Liver (tissue), 9 donors: ENCODE results near the gene FGR. TPM values are rescaled to one million over a fixed set of nuclear protein-coding genes. Genes with fewer than 3 reads are reported as not detected.
A peak's percentile ranks its signal among the peaks of the same experiment; 100 is the strongest.

Source experiments
- DNase-seq: peaks from one replicate; pipeline ENCODE4 v3.0.0-alpha.2; 2017; ENCODE audit warnings: low spot score
- H3K27ac ChIP-seq, 2 donors: one replicate each; pipeline ENCODE4 v1.7.0; 2013; ENCODE audit warnings: inconsistent platforms in 2 of 2, low read length in 2 of 2, control low read depth in 1 of 2, low read depth in 1 of 2, mild to moderate bottlenecking in 1 of 2
- H3K27me3 ChIP-seq, 4 donors: one replicate each; pipeline versions ENCODE4 v1.6.1 to v1.7.0; 2013; ENCODE audit warnings: low read length in 3 of 4, inconsistent platforms in 1 of 4, mild to moderate bottlenecking in 1 of 4, moderate library complexity in 1 of 4; ENCODE audit not compliant: control insufficient read depth in 4 of 4, insufficient read depth in 4 of 4
- H3K36me3 ChIP-seq, 4 donors: one replicate each; pipeline versions ENCODE4 v1.6.1 to v1.7.0; 2013; ENCODE audit warnings: low read length in 3 of 4, mild to moderate bottlenecking in 3 of 4, low read depth in 1 of 4, moderate library complexity in 1 of 4; ENCODE audit not compliant: control insufficient read depth in 4 of 4, insufficient read depth in 3 of 4
- H3K4me1 ChIP-seq, 4 donors: one replicate each; pipeline versions ENCODE4 v1.6.1 to v1.7.0; 2013; ENCODE audit warnings: low read length in 3 of 4, mild to moderate bottlenecking in 3 of 4, moderate library complexity in 1 of 4; ENCODE audit not compliant: control insufficient read depth in 4 of 4, insufficient read depth in 4 of 4
- H3K4me3 ChIP-seq, 3 donors: one replicate each; pipeline versions ENCODE4 v1.6.1 to v1.7.0; 2013; ENCODE audit warnings: low read length in 3 of 3, control low read depth in 1 of 3, low read depth in 1 of 3, mild to moderate bottlenecking in 1 of 3
- H3K9ac ChIP-seq, 2 donors: one replicate each; pipeline ENCODE4 v1.7.0; 2013; ENCODE audit warnings: low read length in 2 of 2, mild to moderate bottlenecking in 2 of 2, moderate library complexity in 2 of 2, control low read depth in 1 of 2, low read depth in 1 of 2
- H3K9me3 ChIP-seq, 4 donors: one replicate each; pipeline versions ENCODE4 v1.6.1 to v1.7.0; 2013; ENCODE audit warnings: low read length in 3 of 4; ENCODE audit not compliant: control insufficient read depth in 4 of 4
- EGR1 ChIP-seq, 2 donors: IDR thresholded peaks; 2 replicates each; pipeline ENCODE4 v1.6.1; 2016 to 2018; ENCODE audit warnings: antibody characterized with exemption in 2 of 2, low read depth in 2 of 2
- FOXA1 ChIP-seq: IDR thresholded peaks from 2 replicates; pipeline ENCODE4 v1.6.1; 2016; ENCODE audit warnings: antibody characterized with exemption
- FOXA2 ChIP-seq: IDR thresholded peaks from 2 replicates; pipeline ENCODE4 v1.6.1; 2016; ENCODE audit warnings: antibody characterized with exemption
- GABPA ChIP-seq, 2 donors: IDR thresholded peaks in 1 of 2; conservative IDR thresholded peaks in 1 of 2; 2 replicates each; pipeline ENCODE4 v1.6.1; 2016; ENCODE audit warnings: antibody characterized with exemption in 2 of 2, mild to moderate bottlenecking in 1 of 2, moderate library complexity in 1 of 2
- HNF4A ChIP-seq, 2 donors: conservative IDR thresholded peaks; 2 replicates each; pipeline ENCODE4 v1.6.1; 2016; ENCODE audit warnings: antibody characterized with exemption in 2 of 2, mild to moderate bottlenecking in 2 of 2
- HNF4G ChIP-seq: IDR thresholded peaks from 2 replicates; pipeline ENCODE4 v1.6.1; 2016; ENCODE audit warnings: antibody characterized with exemption
- JUND ChIP-seq, 2 donors: IDR thresholded peaks; 2 replicates each; pipeline ENCODE4 v1.6.1; 2016; ENCODE audit warnings: antibody characterized with exemption in 2 of 2
- NR2F2 ChIP-seq: IDR thresholded peaks from 2 replicates; pipeline ENCODE4 v1.6.1; 2016; ENCODE audit warnings: antibody characterized with exemption
- RAD21 ChIP-seq, 2 donors: IDR thresholded peaks; 2 replicates each; pipeline ENCODE4 v1.6.1; 2016; ENCODE audit warnings: antibody characterized with exemption in 2 of 2, mild to moderate bottlenecking in 2 of 2
- SP1 ChIP-seq: IDR thresholded peaks from 2 replicates; pipeline ENCODE4 v1.6.1; 2018; ENCODE audit warnings: antibody characterized with exemption, mild to moderate bottlenecking
- TAF1 ChIP-seq: conservative IDR thresholded peaks from 2 replicates; pipeline ENCODE4 v1.6.1; 2016; ENCODE audit warnings: antibody characterized with exemption, mild to moderate bottlenecking
- YY1 ChIP-seq: IDR thresholded peaks from 2 replicates; pipeline ENCODE4 v1.6.1; 2016; ENCODE audit warnings: antibody characterized with exemption, mild to moderate bottlenecking
- WGBS: extraction: QIAGEN DNeasy Blood & Tissue Kit; methylation state at CpG from one replicate; pipeline ENCODE4 v1.1.7; 2013; 5-methylcytosine and 5-hydroxymethylcytosine counted together
- polyA plus RNA-seq, 2 donors: library from polyadenylated mRNA; stranded (reverse) in 1 of 2; unstranded in 1 of 2; fragments of 200-250 nt in 1 of 2; fragments of >200 nt in 1 of 2; fragmentation: Nextera tagmentation in 1 of 2; extraction: Ambion mirVana in 1 of 2; gene quantifications; one replicate each; pipeline versions ENCODE4 v1.2.1 to v1.2.3, GENCODE V29; 2013 to 2015
- total RNA-seq, 2 donors: library from RNA; depleted of rRNA; stranded (reverse); fragments of >200 nt; gene quantifications; one replicate each; pipeline ENCODE4 v1.2.3, GENCODE V29; 2014
- TF ChIP-seq, protein P1 (sequence below): IDR thresholded peaks from 2 replicates; pipeline ENCODE4 v1.6.1; 2016; ENCODE audit warnings: antibody characterized with exemption
- TF ChIP-seq, protein P2 (sequence below): IDR thresholded peaks from 2 replicates; pipeline ENCODE4 v1.6.1; 2016; ENCODE audit warnings: antibody characterized with exemption, mild to moderate bottlenecking
- TF ChIP-seq, protein P3 (sequence below): IDR thresholded peaks from 2 replicates; pipeline ENCODE4 v1.6.1; 2016; ENCODE audit warnings: antibody characterized with exemption
- TF ChIP-seq, protein P4 (sequence below): IDR thresholded peaks from 2 replicates; pipeline ENCODE4 v1.6.1; 2016; ENCODE audit warnings: antibody characterized with exemption
- TF ChIP-seq, protein P5 (sequence below): fragments of 150-350 bp; IDR thresholded peaks from 2 replicates; pipeline ENCODE4 v1.5.1; 2017; ENCODE audit warnings: improper control_type of control experiment, low read depth, low read length; ENCODE audit not compliant: missing input control
- donor health status: healthy.
- donor health status: healthy.
- donor health status: healthy.
- donor health status: healthy.
- donor health status: healthy.

FGR gene
- total and polyA plus RNA-seq, 4 donors, result 2.8 to 20.2 (median 6.2) TPM

DNA sequence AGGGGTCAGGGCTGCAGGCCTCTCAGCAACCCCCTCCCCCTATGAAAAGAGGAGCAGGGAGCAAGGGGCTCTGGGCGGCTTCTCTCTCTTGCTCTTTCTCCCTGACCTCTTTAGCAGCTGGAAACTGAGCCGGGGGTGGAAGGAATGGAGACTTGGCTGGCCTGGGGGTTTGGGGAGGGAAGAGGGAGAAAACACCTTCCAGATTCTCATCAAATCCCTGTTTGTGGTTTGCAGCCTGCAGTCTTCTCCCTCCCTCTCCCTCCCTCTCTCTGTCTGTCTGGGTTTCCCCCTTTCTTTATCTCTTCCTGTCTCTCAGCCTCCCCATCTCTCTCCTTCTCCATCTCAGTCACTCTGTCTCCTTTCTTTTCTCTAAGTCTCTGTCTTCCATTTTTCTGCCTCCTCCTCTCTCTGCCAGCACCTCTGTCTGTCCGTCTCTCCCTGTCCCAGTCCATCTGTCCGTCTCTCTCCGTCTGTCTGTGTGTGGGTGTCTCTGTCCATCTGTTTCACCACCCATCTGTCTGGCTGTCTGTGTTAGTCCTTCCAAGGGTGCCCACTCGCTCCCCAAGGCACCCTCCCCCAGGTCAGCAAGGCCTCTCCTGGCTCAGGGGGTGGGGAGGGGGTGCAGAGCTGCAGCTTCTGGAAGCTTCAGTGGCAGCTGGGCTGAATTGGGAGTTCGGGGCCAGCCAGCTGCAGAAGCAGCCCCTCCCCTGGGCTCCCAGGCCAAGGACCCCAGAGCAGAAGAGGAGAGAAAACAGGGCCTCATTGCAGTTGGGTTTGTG lies 37.3 kb downstream of the FGR start:
- peak overlapping the region in 1 of 2 donors; percentile 25 for H3K27ac ChIP-seq
- no peaks in the 10 kb centered on the region for H3K9me3 ChIP-seq
- TF ChIP-seq, protein P1, sequence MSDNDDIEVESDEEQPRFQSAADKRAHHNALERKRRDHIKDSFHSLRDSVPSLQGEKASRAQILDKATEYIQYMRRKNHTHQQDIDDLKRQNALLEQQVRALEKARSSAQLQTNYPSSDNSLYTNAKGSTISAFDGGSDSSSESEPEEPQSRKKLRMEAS, result no peak
- TF ChIP-seq SP1 (no peak), HNF4A (conservative IDR thresholded peaks at IDR 0.05) (no peak), NR2F2 (no peak)
- TF ChIP-seq, protein P2, sequence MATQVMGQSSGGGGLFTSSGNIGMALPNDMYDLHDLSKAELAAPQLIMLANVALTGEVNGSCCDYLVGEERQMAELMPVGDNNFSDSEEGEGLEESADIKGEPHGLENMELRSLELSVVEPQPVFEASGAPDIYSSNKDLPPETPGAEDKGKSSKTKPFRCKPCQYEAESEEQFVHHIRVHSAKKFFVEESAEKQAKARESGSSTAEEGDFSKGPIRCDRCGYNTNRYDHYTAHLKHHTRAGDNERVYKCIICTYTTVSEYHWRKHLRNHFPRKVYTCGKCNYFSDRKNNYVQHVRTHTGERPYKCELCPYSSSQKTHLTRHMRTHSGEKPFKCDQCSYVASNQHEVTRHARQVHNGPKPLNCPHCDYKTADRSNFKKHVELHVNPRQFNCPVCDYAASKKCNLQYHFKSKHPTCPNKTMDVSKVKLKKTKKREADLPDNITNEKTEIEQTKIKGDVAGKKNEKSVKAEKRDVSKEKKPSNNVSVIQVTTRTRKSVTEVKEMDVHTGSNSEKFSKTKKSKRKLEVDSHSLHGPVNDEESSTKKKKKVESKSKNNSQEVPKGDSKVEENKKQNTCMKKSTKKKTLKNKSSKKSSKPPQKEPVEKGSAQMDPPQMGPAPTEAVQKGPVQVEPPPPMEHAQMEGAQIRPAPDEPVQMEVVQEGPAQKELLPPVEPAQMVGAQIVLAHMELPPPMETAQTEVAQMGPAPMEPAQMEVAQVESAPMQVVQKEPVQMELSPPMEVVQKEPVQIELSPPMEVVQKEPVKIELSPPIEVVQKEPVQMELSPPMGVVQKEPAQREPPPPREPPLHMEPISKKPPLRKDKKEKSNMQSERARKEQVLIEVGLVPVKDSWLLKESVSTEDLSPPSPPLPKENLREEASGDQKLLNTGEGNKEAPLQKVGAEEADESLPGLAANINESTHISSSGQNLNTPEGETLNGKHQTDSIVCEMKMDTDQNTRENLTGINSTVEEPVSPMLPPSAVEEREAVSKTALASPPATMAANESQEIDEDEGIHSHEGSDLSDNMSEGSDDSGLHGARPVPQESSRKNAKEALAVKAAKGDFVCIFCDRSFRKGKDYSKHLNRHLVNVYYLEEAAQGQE, result no peak
- TF ChIP-seq, protein P3, sequence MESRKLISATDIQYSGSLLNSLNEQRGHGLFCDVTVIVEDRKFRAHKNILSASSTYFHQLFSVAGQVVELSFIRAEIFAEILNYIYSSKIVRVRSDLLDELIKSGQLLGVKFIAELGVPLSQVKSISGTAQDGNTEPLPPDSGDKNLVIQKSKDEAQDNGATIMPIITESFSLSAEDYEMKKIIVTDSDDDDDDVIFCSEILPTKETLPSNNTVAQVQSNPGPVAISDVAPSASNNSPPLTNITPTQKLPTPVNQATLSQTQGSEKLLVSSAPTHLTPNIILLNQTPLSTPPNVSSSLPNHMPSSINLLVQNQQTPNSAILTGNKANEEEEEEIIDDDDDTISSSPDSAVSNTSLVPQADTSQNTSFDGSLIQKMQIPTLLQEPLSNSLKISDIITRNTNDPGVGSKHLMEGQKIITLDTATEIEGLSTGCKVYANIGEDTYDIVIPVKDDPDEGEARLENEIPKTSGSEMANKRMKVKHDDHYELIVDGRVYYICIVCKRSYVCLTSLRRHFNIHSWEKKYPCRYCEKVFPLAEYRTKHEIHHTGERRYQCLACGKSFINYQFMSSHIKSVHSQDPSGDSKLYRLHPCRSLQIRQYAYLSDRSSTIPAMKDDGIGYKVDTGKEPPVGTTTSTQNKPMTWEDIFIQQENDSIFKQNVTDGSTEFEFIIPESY, result no peak
- no peaks in the 10 kb centered on the region for H3K27me3 ChIP-seq
- DNase-seq, result no peak
- WGBS, result 83% methylated on average over 7 of the region's 7 CpGs
- no peak overlapping the region for H3K9ac ChIP-seq
- no peak overlapping the region for H3K4me3 ChIP-seq
- peaks cover 12 to 61% (median 25%) of the 10 kb centered on the region in 4 donors for H3K4me1 ChIP-seq
- H3K36me3 ChIP-seq, result peaks cover 0 to 2% (median 0%) of the 10 kb centered on the region in 4 donors

DNA sequence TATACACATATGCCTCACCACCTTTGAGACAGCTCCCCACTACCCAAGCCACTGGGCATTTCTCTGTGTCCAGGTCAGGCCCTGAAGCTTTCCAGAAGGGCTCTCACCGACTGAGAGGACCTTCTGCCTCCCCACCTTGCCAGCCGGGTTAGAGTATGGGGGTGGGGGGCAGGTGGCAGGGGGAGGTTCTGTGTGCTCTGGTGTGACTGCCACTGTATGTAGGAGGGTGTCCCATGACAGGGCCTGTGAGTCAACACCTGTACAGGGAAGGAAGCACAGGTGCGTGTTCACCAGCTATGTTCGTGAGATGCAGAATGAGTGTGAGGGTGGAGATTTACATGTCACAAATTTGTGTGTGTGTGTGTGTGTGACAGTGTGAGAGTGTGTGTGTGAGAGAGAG lies 38.0 kb downstream of the FGR start:
- WGBS, result 82% methylated on average over 4 of the region's 4 CpGs
- H3K9me3 ChIP-seq, result no peaks in the 10 kb centered on the region
- no peak overlapping the region for H3K4me3 ChIP-seq
- H3K4me1 ChIP-seq, result peaks cover 9 to 55% (median 23%) of the 10 kb centered on the region in 4 donors
- H3K27me3 ChIP-seq, result no peaks in the 10 kb centered on the region
- no peak overlapping the region for H3K9ac ChIP-seq
- peaks cover 0 to 2% (median 0%) of the 10 kb centered on the region in 4 donors for H3K36me3 ChIP-seq
- no peak for DNase-seq
- H3K27ac ChIP-seq, result no peak overlapping the region
- no peak for TF ChIP-seq HNF4A (conservative IDR thresholded peaks at IDR 0.05)
- TF ChIP-seq TAF1, result no peak
- TF ChIP-seq, protein P1, result no peak
- TF ChIP-seq, protein P4, sequence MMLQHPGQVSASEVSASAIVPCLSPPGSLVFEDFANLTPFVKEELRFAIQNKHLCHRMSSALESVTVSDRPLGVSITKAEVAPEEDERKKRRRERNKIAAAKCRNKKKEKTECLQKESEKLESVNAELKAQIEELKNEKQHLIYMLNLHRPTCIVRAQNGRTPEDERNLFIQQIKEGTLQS, result no peak
- TF ChIP-seq, protein P2, result no peak
- no peak for TF ChIP-seq GABPA (IDR thresholded peaks at IDR 0.05 in 1 of 2, conservative IDR thresholded peaks at IDR 0.05 in 1 of 2)
- no peak for TF ChIP-seq JUND (IDR thresholded peaks at IDR 0.05)
- TF ChIP-seq, protein P3, result no peak
- TF ChIP-seq HNF4G, result no peak
- TF ChIP-seq NR2F2, result no peak
- TF ChIP-seq RAD21 (IDR thresholded peaks at IDR 0.05), result no peak
- no peak for TF ChIP-seq FOXA2
- TF ChIP-seq EGR1 (IDR thresholded peaks at IDR 0.05; ENCODE audit: low read depth in 2 of 2), result no peak
- TF ChIP-seq YY1, result no peak
- TF ChIP-seq, protein P5, sequence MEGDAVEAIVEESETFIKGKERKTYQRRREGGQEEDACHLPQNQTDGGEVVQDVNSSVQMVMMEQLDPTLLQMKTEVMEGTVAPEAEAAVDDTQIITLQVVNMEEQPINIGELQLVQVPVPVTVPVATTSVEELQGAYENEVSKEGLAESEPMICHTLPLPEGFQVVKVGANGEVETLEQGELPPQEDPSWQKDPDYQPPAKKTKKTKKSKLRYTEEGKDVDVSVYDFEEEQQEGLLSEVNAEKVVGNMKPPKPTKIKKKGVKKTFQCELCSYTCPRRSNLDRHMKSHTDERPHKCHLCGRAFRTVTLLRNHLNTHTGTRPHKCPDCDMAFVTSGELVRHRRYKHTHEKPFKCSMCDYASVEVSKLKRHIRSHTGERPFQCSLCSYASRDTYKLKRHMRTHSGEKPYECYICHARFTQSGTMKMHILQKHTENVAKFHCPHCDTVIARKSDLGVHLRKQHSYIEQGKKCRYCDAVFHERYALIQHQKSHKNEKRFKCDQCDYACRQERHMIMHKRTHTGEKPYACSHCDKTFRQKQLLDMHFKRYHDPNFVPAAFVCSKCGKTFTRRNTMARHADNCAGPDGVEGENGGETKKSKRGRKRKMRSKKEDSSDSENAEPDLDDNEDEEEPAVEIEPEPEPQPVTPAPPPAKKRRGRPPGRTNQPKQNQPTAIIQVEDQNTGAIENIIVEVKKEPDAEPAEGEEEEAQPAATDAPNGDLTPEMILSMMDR, result no peak
- TF ChIP-seq FOXA1, result no peak
